Measurements from ENCODE around the gene BBS12.
"Not testable (repeated sequence)": the region's sequence is repeated elsewhere in the genome, so short reads cannot be mapped to it uniquely, and the experiment has no call there.

The BBS12 gene

GRCh38 chr4:122764071-122764820, 31.7 kb downstream of the BBS12 start:
- DNase-seq (ENCODE audit: extremely low read depth in 1 of 2, low read depth in 1 of 2) = no peak

DNA sequence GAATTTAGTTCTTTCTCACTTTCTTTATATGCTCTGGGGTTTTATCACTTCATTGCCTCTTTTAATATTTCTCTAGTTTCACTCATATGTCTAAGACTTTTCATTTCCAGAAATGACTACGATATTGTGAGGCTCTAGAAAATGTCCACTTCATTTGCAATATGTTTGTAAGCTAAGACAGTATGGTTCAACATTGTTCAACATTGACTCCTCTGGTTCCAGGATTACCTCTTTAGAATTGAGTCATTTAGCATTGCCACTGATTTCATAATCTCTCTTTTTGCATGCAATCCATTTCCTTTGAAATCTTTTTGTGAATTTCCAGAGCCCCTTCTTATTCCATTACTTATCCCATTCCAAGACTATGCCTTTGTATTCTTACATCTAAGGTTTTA, 32.3 kb downstream of the BBS12 start:
- DNase-seq (ENCODE audit: extremely low read depth in 1 of 2, low read depth in 1 of 2) = no peak

DNA sequence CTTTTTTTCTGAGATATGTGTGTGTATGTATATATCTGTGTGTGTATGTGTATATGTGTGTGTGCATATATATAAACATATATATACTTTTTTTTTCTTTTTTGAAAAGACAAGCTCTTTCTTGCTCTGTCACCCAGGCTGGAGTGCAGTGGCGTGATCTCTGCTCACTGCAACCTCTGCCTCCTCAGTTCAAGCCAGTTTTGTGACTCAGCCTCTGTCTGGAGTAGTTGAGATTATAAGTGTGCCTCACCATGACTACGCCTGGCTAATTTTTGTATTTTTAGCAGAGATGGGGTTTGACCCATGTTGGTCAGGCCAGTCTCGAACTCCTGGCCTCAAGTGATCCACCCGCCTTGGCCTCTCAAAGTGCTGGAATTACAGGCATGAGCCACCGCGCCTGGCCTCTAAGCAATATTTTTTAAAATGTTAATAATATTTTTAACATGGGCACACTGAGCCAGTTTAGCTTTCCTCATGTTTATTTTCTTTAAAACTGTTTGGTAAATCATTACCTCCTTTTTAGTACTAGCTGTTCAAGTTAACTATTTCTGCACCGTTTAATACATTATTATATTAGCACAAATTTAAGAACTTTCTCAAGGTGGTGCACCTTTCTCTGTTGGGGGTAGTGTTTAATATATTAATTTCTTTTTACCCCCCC, 33.3 kb downstream of the BBS12 start:
- no peak for DNase-seq (ENCODE audit: extremely low read depth in 1 of 2, low read depth in 1 of 2)

DNA sequence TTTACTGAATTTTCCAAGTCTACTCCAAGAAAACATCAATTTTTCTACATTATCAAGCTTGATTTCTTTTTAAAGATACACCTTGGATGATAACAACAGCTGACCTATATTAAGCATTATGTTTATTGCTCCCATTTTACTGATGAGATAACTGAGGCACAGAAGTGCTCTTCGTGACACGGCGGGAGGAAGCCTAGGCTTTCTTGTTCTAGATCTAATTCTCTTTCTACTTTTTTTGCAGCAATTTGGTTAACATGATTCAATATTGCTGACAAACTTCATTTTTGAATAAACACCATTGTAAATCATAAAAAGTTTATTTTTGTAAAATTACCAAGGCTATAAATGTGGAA, 33.8 kb downstream of the BBS12 start:
- DNase-seq (ENCODE audit: extremely low read depth in 1 of 2, low read depth in 1 of 2) = no peak

- no peak for DNase-seq (ENCODE audit: extremely low read depth in 1 of 2, low read depth in 1 of 2)
Measured at GRCh38 chr4:122766950-122767349, 34.4 kb downstream of the BBS12 start.

DNA sequence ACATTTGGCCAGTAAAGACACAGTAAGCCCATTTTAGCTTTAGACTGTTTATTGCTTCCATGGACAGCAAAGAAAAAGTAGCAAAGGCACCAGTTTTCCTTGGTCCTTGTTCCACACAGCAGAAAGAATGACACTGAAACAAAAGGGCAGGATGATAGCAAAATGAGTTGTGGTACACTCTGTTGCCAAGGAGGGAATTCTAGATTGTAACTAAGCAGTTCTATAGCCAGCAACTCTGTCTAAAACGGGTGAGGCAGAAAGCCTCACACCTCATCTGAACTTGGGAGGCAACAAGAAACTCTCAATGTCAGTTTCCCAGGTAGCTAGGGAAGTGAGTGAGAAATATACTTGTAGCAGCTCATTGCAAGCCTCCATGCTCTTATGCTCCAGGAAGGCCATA, 39.2 kb downstream of the BBS12 start:
- no peak for DNase-seq (ENCODE audit: extremely low read depth in 1 of 2, low read depth in 1 of 2)

DNA sequence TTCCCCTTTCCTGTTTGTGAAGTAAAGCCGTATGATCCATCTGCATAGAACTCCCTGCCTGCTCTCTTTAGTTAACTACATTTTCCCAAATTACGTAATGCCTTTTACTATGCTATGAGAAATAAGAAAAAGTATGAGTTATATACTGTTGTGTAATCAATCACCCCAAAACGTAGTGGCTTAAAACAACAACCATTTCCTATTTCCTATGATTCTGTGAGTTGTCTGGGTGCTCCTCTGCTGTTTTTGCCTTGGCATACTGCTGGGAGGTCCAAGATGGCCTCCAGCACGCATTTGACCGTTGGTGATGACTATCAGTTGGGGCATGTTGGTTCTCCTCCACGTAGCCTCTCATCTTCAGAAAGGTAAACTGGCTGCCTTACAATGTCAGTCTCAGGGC, 39.8 kb downstream of the BBS12 start:
- DNase-seq (ENCODE audit: extremely low read depth in 1 of 2, low read depth in 1 of 2) = no peak

- DNase-seq (ENCODE audit: extremely low read depth in 1 of 2, low read depth in 1 of 2) = no peak
Measured at GRCh38 chr4:122772986-122773385, 40.5 kb downstream of the BBS12 start.

GRCh38 chr4:122775039-122775438, 42.5 kb downstream of the BBS12 start:
- no peak for DNase-seq (ENCODE audit: extremely low read depth in 1 of 2, low read depth in 1 of 2)

- no peak for DNase-seq (ENCODE audit: extremely low read depth in 1 of 2, low read depth in 1 of 2)
Measured at GRCh38 chr4:122775987-122776836, 43.7 kb downstream of the BBS12 start.

- DNase-seq (ENCODE audit: extremely low read depth in 1 of 2, low read depth in 1 of 2) = no peak
Measured at GRCh38 chr4:122776916-122777315, 44.4 kb downstream of the BBS12 start.

DNA sequence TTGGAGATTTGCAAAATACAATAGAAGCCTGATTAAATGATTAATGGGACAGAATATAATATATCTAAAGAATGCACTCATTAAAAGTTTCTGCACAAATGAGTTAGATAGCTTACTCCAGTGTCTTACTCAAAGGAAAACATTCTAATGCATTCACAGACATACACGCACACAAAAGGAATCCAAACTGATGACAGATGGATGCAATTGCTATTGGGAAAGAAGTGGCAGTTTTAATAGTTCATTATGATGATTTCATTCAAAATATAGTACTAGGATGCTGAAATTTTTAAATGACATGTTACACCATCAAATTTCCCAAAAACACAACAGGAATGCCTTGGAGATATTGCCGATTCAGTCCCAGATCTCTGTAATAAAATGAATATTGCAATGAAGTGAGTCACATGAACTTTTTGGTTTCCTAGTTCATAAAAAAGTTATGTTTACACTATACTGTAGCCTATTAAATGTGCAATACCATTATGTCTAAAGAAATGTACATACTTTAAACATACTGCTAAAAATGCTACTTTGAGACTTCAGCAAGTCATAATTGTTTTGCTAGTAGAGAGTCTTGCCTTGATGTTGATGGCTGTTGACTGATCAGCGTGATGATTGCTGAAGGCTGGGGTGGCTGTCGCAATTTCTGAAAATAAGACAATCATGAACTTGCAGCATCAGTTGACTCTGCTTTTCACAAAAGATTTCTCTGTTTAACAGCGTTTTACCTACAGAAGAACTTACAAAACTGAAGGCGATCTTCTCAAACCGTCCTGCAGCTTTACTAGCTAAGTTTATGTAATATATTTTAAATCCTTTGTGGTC, 45.6 kb downstream of the BBS12 start:
- DNase-seq (ENCODE audit: extremely low read depth in 1 of 2, low read depth in 1 of 2) = no peak

DNA sequence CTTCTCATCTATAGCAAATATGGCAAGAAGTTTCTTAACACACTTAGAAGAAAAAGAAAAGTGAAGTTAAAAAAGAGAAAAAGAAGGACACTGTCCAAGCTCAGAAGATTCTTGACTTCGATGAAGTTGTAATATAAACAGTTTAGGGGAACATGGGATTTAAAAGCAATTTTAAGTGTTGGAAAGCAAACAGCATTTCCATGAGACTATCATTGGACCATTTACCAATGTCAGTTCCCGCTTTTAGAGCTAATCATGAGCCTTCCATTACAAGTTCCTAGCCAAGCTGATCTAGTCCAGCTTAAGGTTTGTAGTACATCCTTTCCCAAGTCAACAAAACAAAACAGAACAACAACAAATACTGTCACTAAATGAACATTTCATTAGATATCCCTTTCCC, 49.0 kb downstream of the BBS12 start:
- DNase-seq (ENCODE audit: extremely low read depth in 1 of 2, low read depth in 1 of 2) = no peak

DNA sequence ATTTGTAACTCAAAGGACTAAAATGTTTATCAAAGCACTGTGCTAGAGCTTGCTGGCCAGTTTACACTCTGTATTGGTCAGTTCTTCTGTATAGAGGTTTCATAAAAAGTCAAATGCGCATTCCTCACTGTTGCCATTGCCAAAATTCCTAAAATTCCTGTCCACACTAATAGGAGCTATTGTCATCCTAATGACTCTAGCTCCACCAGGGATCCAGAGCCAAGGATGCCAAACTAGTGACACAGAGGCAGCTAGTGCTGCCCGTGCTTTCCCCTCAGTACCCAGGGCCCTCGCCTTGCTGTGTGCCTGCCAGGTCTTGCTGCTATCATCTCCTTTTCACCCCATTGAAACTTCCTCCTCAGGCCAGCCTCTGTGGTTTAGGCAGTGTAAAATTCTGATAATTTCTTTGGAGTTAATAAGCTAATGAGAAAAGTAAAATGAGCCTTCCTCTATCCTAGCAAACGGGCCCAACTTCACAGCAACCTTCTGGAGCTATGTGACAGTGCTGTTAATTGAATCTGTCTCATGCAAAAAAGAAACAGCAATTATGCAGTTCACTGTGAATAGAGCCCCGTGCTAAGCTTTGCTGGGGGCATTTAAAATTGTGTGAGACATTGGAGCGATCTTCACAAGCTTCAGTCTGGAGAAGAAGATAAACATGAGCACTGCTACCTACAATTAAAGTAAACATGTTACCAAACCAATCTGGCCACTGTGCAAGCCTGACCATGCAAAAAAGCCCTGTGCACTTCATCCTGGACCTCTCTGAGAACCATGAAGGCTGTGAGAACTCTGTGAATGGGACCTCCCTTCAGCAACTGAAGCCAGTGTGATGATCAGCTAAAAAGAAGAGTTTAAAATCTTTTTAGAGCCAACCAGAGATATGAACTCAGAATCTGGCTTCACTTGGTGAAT, 51.1 kb downstream of the BBS12 start:
- DNase-seq (ENCODE audit: extremely low read depth in 1 of 2, low read depth in 1 of 2) = no peak

- no peak for DNase-seq (ENCODE audit: extremely low read depth in 1 of 2, low read depth in 1 of 2)
Measured at GRCh38 chr4:122784261-122784660, 51.8 kb downstream of the BBS12 start.

GRCh38 chr4:122785099-122785498, 52.6 kb downstream of the BBS12 start:
- DNase-seq (ENCODE audit: extremely low read depth in 1 of 2, low read depth in 1 of 2) = no peak

DNA sequence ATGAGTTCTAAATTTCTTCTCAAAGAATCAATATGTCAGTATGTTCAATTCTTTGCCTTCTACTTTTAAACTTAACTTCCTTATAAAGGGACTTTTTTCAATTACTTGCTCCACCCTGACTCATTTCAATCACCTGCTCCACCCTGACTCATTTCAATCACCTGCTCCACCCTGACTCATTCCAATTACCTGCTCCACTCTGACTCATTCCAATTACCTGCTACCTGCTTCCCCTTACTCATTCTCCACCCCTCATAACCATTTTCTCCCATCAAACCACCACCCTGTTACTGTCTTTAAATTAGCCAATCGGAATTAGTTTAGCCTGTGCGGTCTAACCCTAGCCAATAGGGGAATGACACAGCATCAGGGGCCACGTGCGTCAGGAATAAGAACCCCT, 53.8 kb downstream of the BBS12 start:
- DNase-seq (ENCODE audit: extremely low read depth in 1 of 2, low read depth in 1 of 2) = not testable (repeated sequence)

DNA sequence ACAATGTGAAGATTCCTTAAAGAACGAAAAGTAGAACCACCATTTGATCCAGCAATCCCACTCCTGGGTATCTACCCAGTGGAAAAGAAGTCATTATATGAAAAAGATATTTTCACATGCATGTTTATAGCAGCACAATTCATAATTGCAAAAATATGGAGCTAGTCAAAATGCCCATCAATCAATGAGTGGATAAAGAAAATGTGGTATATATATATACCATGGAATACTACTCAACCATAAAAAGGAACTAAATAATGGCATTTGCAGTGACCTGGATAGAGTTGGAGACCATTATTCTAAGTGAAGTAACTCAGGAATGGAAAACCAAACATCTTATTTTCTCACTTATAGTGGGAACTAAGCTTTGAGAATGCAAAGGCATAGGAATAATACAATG, 54.4 kb downstream of the BBS12 start:
- not testable (repeated sequence) for DNase-seq (ENCODE audit: extremely low read depth in 1 of 2, low read depth in 1 of 2)

- no peak for DNase-seq (ENCODE audit: extremely low read depth in 1 of 2, low read depth in 1 of 2)
Measured at GRCh38 chr4:122787940-122788339, 55.4 kb downstream of the BBS12 start.

- DNase-seq (ENCODE audit: extremely low read depth in 1 of 2, low read depth in 1 of 2) = no peak
Measured at GRCh38 chr4:122788935-122789334, 56.4 kb downstream of the BBS12 start.
